Vagina (tissue), 2 donors: ENCODE results near the gene TNIP2.

ENCODE experiments used
- POLR2A ChIP-seq, 2 donors: fragments of 450-650 bp; IDR thresholded peaks; one replicate each; pipeline ENCODE4 v1.6.1; 2017; ENCODE audit warnings: antibody characterized with exemption in 2 of 2, mild to moderate bottlenecking in 2 of 2, moderate library complexity in 2 of 2
- POLR2AphosphoS5 ChIP-seq, 2 donors: sonication (generic); formaldehyde crosslinking; IDR thresholded peaks; one replicate each; pipeline ENCODE4 v1.9.0; 2017; ENCODE audit warnings: antibody characterized with exemption in 2 of 2, mild to moderate bottlenecking in 2 of 2, low read depth in 1 of 2; ENCODE audit not compliant: insufficient read depth in 1 of 2

DNA sequence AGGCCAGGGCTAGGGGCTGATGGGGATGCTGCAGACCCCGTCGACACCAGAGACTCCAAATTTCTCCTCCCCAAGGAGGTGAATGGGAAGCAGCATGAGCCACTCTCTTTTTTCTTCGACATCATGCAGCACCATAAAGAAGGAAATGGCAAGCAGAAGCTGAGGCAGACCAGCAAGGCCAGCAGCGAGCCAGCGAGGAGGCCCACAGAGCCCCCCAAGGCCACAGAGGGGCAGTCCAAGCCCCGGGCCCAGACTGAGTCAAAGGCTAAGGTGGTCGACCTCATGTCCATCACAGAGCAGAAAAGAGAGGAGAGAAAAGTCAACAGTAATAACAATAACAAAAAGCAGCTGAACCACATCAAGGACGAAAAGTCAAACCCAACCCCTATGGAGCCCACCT lies 56.1 kb downstream of the TNIP2 start:
- no peak for TF ChIP-seq POLR2AphosphoS5 (IDR thresholded peaks at IDR 0.05; ENCODE audit: insufficient read depth in 1 of 2, low read depth in 1 of 2)
- no peak for TF ChIP-seq POLR2A (IDR thresholded peaks at IDR 0.05)
